Endothelial cell of umbilical vein (primary cell): ENCODE results near the gene CACNA1C. TPM values are rescaled to one million over a fixed set of nuclear protein-coding genes. Genes with fewer than 3 reads are reported as not detected.

Source experiments
- BruUV-seq: library from RNA; stranded (reverse); fragments of 400-500 nt; replicated peaks from 2 replicates; lab custom pipeline; 2021; lab: Mats Ljungman, UMichigan
- CTCF ChIA-PET: fragments of 300-600, 350-600 bp; sonication (Branson Sonifier 250); formaldehyde crosslinking; loops from one replicate; lab custom pipeline; 2021; ENCODE audit warnings: antibody characterized with exemption, inconsistent platforms; lab: Charles Lee
- POLR2A ChIA-PET: fragments of 300-600, 350-600 bp; sonication (Branson Sonifier 250); formaldehyde crosslinking; loops from one replicate; lab custom pipeline; 2021; ENCODE audit warnings: antibody characterized with exemption, inconsistent platforms; lab: Charles Lee
- DNase-seq: peaks from one replicate; pipeline ENCODE4 v3.0.0-alpha.2; 2011; ENCODE audit warnings: low read depth, low spot score
- FAIRE-seq: peaks from 2 replicates; lab custom pipeline; 2011; peaks lifted over from hg19 to GRCh38; lab: Jason Lieb, UNC
- H2AFZ ChIP-seq: 2 replicates; pipeline ENCODE4 v1.6.0; 2012; ENCODE audit warnings: low read depth, low read length, control low read depth, inconsistent platforms
- H3K27ac ChIP-seq: 2 replicates; pipeline ENCODE4 v1.5.1; 2011; ENCODE audit warnings: low read depth, mild to moderate bottlenecking, control low read depth, low read length, moderate library complexity; ENCODE audit not compliant: insufficient read depth
- H3K27me3 ChIP-seq, 2 experiments: 2 replicates each; pipeline versions ENCODE4 v1.6.0 to v1.6.1; 2011; ENCODE audit warnings: low read length in 2 of 2, mixed read lengths in 1 of 2; ENCODE audit not compliant: control insufficient read depth in 2 of 2, insufficient read depth in 2 of 2
- H3K36me3 ChIP-seq, 2 experiments: 2 replicates in 1 of 2; 3 replicates in 1 of 2; pipeline ENCODE4 v1.5.1; 2011; ENCODE audit warnings: low read length in 2 of 2, mild to moderate bottlenecking in 1 of 2, moderate library complexity in 1 of 2; ENCODE audit not compliant: control insufficient read depth in 2 of 2, insufficient read depth in 2 of 2; ENCODE audit errors: extremely low read depth in 1 of 2
- H3K4me1 ChIP-seq: 3 replicates; pipeline ENCODE4 v1.5.1; 2011; ENCODE audit warnings: mild to moderate bottlenecking, low read length; ENCODE audit not compliant: control insufficient read depth, insufficient read depth; ENCODE audit errors: extremely low read depth
- H3K4me2 ChIP-seq: 2 replicates; pipeline ENCODE4 v1.6.1; 2011; ENCODE audit warnings: low read length, control low read depth, mixed read lengths; ENCODE audit not compliant: insufficient read depth
- H3K4me3 ChIP-seq, 3 experiments: fragments of 200-600 bp in 1 of 3; sonication (generic), shearing (Covaris generic) in 1 of 3; replicated peaks in 1 of 3; 2 replicates each; pipeline ENCODE4 v1.5.1; 2011 to 2016; ENCODE audit warnings: control low read depth in 3 of 3, low read length in 3 of 3, mild to moderate bottlenecking in 2 of 3, inconsistent platforms in 1 of 3, low read depth in 1 of 3, moderate library complexity in 1 of 3; ENCODE audit not compliant: insufficient read depth in 1 of 3
- H3K79me2 ChIP-seq: 2 replicates; pipeline ENCODE4 v1.6.0; 2012; ENCODE audit warnings: low read length, inconsistent platforms; ENCODE audit not compliant: control insufficient read depth, insufficient read depth
- H3K9ac ChIP-seq: replicated peaks from 2 replicates; pipeline ENCODE3; 2011; ENCODE audit warnings: low read length, control low read depth; ENCODE audit not compliant: insufficient read depth; ENCODE audit errors: extremely low read depth
- H3K9me1 ChIP-seq: replicated peaks from 3 replicates; pipeline ENCODE4 v1.6.0; 2011; ENCODE audit warnings: mild to moderate bottlenecking, low read length; ENCODE audit not compliant: control insufficient read depth, insufficient read depth; ENCODE audit errors: extremely low read depth
- H3K9me3 ChIP-seq: replicated peaks from 2 replicates; pipeline ENCODE4 v1.5.1; 2012; ENCODE audit warnings: low read length, inconsistent platforms; ENCODE audit not compliant: control insufficient read depth, insufficient read depth
- H4K20me1 ChIP-seq: replicated peaks from 2 replicates; pipeline ENCODE3; 2011; ENCODE audit warnings: mild to moderate bottlenecking, low read length; ENCODE audit not compliant: control insufficient read depth, insufficient read depth; ENCODE audit errors: extremely low read depth
- EZH2 ChIP-seq: IDR thresholded peaks from 2 replicates; pipeline ENCODE4 v1.6.1; 2012; ENCODE audit warnings: borderline replicate concordance, low read depth, mild to moderate bottlenecking, moderate library complexity, low read length, inconsistent platforms; ENCODE audit not compliant: severe bottlenecking
- FOS ChIP-seq: IDR thresholded peaks from 2 replicates; pipeline ENCODE4 v1.6.1; 2011; ENCODE audit warnings: mild to moderate bottlenecking, low read length, moderate library complexity, borderline replicate concordance; ENCODE audit not compliant: insufficient read depth
- GATA2 ChIP-seq: IDR thresholded peaks from 2 replicates; pipeline ENCODE4 v1.7.0; 2011; ENCODE audit warnings: low read depth, mild to moderate bottlenecking, moderate library complexity, mixed read lengths, low read length; ENCODE audit not compliant: insufficient read length, insufficient read depth
- JUN ChIP-seq: IDR thresholded peaks from 2 replicates; pipeline ENCODE4 v1.6.1; 2011; ENCODE audit warnings: borderline replicate concordance, low read depth; ENCODE audit not compliant: insufficient read length, insufficient read depth
- MAX ChIP-seq: IDR thresholded peaks from 2 replicates; pipeline ENCODE4 v1.6.1; 2011; ENCODE audit not compliant: insufficient read depth, insufficient read length
- MYC ChIP-seq: IDR thresholded peaks from one replicate; pipeline ENCODE4 v1.6.1; 2011; ENCODE audit warnings: mild to moderate bottlenecking, low read depth, low read length
- POLR2A ChIP-seq: IDR thresholded peaks from 2 replicates; pipeline ENCODE4 v1.6.1; 2012; ENCODE audit warnings: low read depth, mild to moderate bottlenecking, control low read depth, low read length
- POLR2AphosphoS5 ChIP-seq: IDR thresholded peaks from 2 replicates; pipeline ENCODE4 v1.6.1; 2012; ENCODE audit warnings: low read depth, mild to moderate bottlenecking, control low read depth, low read length, moderate library complexity; ENCODE audit not compliant: insufficient read depth
- dilution Hi-C: fragments of 300-500 bp; cut with MboI; formaldehyde crosslinking; loops from one replicate; pipeline ENCODE4 v1.15.0; 2019; ENCODE audit warnings: low sequenced_read_pairs; ENCODE audit not compliant: extremely low pct_ligation_motif_present
- intact Hi-C: fragments of 100-400 bp; cut with micrococcal nuclease; formaldehyde crosslinking; loops from one replicate; pipeline ENCODE4 v1.10.0; 2022
- polyA plus RNA-seq, 4 experiments: library from polyadenylated mRNA; depleted of rRNA in 3 of 4; stranded (reverse) in 3 of 4; unstranded in 1 of 4; fragments of >200 nt; gene quantifications; 2 replicates each; pipeline versions ENCODE4 v1.2.1 to v1.2.3, GENCODE V29; 2011 to 2012; ENCODE audit warnings: missing spikeins in 1 of 4
- total RNA-seq: library from RNA; stranded (reverse); gene quantifications from 2 replicates; pipeline ENCODE4 v1.2.3, GENCODE V29; 2021
- TF ChIP-seq, protein P1 (sequence below), 2 donors: IDR thresholded peaks; 1 replicate in 1 of 2; 2 replicates in 1 of 2; pipeline ENCODE4 v1.5.1; 2011; ENCODE audit warnings: low read length in 2 of 2, mild to moderate bottlenecking in 2 of 2, moderate library complexity in 2 of 2, control low read depth in 1 of 2, inconsistent platforms in 1 of 2, low read depth in 1 of 2; ENCODE audit not compliant: insufficient read depth in 1 of 2; ENCODE audit errors: extremely low read depth in 1 of 2

CACNA1C gene
- total and polyA plus RNA-seq, 2 donors (not counting 3 experiments of a cell fraction or from before 2014, with no cell fraction given) = not detected

DNA sequence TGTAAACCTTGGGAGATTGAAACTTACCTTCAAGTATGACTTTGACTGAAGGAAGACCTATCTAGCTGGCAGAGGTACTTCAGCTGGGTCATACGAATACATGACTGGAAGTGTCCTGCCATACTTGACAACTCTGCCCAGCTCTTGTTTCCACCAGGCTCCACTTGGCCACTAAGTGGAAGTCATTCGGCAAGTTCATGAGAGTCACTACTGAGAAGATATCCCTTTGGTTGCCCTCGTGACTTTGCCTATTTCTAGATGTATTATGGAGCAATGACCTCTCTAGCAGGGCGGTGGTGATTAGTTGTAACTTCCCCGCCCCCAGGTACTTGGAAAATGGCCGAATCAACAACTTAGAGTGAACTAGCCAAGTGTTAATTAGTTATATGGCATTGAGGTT, 8.6 kb upstream of the CACNA1C start:
- dilution Hi-C loops = no loop called here
- Histone ChIP-seq H3K9me1 (no peaks in the 10 kb centered on the region), H3K79me2 (no peaks in the 10 kb centered on the region), H3K36me3 (no peaks in the 10 kb centered on the region), H3K27me3 (peaks cover 2 to 12% of the 10 kb centered on the region in 2 experiments), H3K4me1 (no peaks in the 10 kb centered on the region), H3K27ac (no peak overlapping the region), H3K4me2 (no peak overlapping the region), H2AFZ (no peak overlapping the region), H4K20me1 (no peaks in the 10 kb centered on the region), H3K9ac (no peak overlapping the region), H3K9me3 (no peaks in the 10 kb centered on the region), H3K4me3 (no peak overlapping the region)
- TF ChIP-seq FOS = no peak
- TF ChIP-seq POLR2A = no peak
- no peak for TF ChIP-seq GATA2
- no peak for TF ChIP-seq EZH2
- ChIA-PET CTCF (interaction anchor here (0.5 to 1.9 kb wide), 2 partner anchors 10 to 857 kb away, joined by 4 to 5 read pairs; no protein-coding TSS in a partner anchor), POLR2A (no interaction called here)
- DNase-seq = no peak
- intact Hi-C loops = no loop called here
- FAIRE-seq = no peak
- no TSS peak for BruUV-seq

DNA sequence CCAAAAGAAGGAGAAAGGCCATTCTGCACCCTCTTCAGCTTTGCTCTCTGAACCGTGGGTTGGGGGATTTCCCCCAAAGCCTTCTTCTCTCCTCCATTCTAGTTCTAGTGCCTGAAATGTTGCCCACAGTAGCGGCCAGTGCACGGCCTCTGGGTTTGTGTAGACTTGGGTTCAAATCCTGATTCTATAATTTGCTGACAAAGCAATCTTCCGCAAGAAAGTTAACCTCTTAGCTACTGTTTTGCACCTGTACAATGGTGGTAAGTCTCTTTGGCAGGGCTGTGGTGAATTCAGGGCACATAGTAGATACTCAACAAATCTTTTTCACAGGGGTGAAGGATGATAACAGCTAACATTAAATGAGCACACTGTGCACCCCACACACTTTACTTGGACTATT, 5.8 kb upstream of the CACNA1C start:
- ChIA-PET CTCF (interaction anchor here (1.6 kb wide), 1 partner anchor 29 kb away, joined by 3 read pairs; no protein-coding TSS in a partner anchor), POLR2A (no interaction called here)
- DNase-seq (no peak), FAIRE-seq (no peak)
- H3K9me3 ChIP-seq = no peaks in the 10 kb centered on the region
- BruUV-seq = no TSS peak
- H3K4me3 ChIP-seq = no peak overlapping the region
- no peak overlapping the region for H3K27ac ChIP-seq
- intact Hi-C loops = no loop called here
- no peaks in the 10 kb centered on the region for H3K36me3 ChIP-seq
- H3K4me1 ChIP-seq = no peaks in the 10 kb centered on the region
- no peak overlapping the region for H2AFZ ChIP-seq
- dilution Hi-C loops = no loop called here
- no peak for TF ChIP-seq POLR2AphosphoS5
- no peak for TF ChIP-seq JUN
- no peak for TF ChIP-seq MAX
- TF ChIP-seq MYC = no peak
- TF ChIP-seq POLR2A = no peak
- TF ChIP-seq GATA2 = no peak
- TF ChIP-seq, protein P1, sequence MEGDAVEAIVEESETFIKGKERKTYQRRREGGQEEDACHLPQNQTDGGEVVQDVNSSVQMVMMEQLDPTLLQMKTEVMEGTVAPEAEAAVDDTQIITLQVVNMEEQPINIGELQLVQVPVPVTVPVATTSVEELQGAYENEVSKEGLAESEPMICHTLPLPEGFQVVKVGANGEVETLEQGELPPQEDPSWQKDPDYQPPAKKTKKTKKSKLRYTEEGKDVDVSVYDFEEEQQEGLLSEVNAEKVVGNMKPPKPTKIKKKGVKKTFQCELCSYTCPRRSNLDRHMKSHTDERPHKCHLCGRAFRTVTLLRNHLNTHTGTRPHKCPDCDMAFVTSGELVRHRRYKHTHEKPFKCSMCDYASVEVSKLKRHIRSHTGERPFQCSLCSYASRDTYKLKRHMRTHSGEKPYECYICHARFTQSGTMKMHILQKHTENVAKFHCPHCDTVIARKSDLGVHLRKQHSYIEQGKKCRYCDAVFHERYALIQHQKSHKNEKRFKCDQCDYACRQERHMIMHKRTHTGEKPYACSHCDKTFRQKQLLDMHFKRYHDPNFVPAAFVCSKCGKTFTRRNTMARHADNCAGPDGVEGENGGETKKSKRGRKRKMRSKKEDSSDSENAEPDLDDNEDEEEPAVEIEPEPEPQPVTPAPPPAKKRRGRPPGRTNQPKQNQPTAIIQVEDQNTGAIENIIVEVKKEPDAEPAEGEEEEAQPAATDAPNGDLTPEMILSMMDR (IDR thresholded peaks at IDR 0.05; ENCODE audit: extremely low read depth in 1 of 2, insufficient read depth in 1 of 2, low read depth in 1 of 2, low read length in 2 of 2) = no peak
- no peak for TF ChIP-seq FOS
- no peak for TF ChIP-seq EZH2
- no peaks in the 10 kb centered on the region for H3K9me1 ChIP-seq
- H3K9ac ChIP-seq = no peak overlapping the region
- H3K4me2 ChIP-seq = no peak overlapping the region
- peaks cover 19 to 28% of the 10 kb centered on the region in 2 experiments for H3K27me3 ChIP-seq
- H4K20me1 ChIP-seq = no peaks in the 10 kb centered on the region
- no peaks in the 10 kb centered on the region for H3K79me2 ChIP-seq
